GM12801 (cell line): ENCODE results near the gene KLK8.

Experiments
- TF ChIP-seq, protein P1 (sequence below): IDR thresholded peaks from one replicate; pipeline ENCODE4 v1.5.1; 2011; ENCODE audit warnings: control low read depth; ENCODE audit not compliant: insufficient read length; ENCODE audit errors: extremely low read depth

The KLK8 gene

DNA sequence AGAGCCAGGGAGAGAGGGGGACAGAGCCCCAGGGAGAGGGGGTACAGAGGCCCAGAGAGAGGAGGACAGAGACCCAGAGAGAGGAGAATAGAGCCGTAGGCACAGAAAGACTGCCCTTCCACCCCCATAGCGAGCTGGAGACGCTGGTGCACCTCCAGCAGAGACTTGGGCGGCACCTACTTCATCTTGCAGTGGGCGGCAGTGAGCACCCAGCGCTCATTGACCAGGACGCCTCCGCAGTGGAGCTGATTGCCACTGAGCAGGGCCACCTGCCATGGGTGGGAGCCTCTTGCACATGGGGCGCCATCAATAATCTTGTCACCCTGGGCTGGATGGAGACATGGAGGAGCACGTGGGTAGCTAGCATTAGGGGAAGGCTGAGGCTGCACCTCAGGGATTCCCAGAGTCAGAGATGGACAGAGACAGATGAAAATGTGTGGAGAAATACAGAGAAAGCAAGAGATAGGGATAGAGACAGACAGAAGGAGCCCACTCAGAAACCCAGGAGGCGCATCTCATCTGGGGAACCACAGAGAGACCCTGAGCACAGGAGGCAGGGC, 19.7 kb downstream of the KLK8 start:
- TF ChIP-seq, protein P1, sequence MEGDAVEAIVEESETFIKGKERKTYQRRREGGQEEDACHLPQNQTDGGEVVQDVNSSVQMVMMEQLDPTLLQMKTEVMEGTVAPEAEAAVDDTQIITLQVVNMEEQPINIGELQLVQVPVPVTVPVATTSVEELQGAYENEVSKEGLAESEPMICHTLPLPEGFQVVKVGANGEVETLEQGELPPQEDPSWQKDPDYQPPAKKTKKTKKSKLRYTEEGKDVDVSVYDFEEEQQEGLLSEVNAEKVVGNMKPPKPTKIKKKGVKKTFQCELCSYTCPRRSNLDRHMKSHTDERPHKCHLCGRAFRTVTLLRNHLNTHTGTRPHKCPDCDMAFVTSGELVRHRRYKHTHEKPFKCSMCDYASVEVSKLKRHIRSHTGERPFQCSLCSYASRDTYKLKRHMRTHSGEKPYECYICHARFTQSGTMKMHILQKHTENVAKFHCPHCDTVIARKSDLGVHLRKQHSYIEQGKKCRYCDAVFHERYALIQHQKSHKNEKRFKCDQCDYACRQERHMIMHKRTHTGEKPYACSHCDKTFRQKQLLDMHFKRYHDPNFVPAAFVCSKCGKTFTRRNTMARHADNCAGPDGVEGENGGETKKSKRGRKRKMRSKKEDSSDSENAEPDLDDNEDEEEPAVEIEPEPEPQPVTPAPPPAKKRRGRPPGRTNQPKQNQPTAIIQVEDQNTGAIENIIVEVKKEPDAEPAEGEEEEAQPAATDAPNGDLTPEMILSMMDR = no peak

DNA sequence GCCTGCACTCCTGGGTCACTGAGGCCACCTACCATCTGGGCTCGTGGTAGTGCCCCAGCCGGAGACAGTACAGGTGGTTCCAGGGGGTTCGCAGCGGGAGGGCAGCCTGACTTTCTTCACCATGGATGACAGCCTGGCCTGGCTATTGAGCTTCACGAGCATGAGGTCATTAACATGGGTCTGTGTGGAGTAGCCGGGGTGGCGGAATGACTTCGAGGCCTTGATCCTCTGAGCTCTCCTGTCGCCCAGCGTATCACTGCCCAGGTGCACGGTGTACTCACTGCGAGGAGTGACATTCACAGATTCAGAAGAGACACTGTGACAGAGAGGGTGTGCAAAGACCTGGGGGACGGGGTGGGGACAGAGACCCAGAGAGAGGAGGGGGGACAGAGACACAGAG, 21.2 kb downstream of the KLK8 start:
- TF ChIP-seq, protein P1 = no peak

DNA sequence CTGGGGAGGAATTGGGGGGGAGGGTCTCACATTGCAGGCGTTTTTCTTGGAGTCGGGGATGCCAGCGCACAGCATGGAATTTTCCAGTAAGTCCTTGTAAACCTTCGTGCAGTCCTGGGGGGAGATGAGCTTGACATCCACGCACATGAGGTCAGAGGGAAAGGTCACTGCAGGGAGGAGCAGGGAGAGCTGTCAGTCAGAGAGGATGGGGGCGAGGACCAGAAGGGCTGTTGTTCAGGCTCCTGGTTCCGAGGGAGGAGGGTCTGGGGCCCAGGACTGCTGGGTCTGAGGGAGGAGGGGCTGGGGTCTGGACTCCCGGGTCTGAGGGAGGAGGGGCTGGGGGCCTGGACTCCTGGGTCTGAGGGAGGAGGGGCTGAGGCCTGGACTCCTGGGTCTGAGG, 21.6 kb downstream of the KLK8 start:
- TF ChIP-seq, protein P1 = no peak

DNA sequence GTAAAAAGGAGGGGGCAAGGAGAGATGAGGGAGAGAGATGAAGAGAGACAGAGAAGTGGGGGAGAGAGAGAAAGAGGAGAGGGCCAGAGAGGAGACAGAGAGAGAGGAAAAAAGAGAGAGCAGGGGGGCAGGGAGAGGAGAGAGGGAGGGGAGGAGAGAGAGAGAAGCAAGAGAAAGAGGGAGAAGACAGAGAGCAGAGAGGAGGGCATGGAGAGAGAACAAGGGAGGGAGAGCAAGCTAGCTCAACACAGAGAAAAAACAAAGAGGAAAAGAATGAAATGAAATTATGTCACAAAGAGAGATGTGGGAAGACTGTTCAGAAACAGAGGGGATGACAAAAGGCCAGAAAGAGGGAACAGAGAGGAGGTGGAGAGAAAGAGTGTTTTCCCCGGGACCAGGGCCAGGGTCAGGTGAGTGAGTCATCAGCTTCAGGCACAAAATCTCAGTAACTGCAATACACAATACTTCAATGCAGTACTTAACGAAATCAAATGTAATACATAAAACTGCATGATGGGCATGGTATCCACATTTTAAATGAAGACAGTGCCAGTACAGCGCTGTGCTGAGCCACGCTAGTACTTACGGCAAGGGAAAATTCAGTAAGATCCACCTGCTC, 22.5 kb downstream of the KLK8 start:
- TF ChIP-seq, protein P1 = no peak

DNA sequence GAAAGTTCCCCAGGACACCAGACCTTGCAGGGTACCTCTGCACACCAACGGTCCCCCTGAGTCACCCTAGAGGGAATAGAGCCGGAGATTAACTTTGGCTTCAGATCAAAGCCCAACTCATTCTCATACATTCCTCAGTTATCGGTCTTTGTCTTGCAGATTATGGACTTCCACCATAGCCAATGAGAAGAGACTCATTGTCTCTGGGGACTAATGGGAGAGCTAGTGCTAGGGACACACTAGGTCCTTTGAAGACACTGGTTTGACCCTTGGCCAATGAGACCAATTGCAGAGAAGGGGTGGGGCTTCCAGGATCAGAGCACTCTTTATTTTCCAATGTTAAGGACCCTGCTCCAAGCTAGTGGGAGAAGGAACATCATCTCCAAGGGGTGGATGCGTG, 23.8 kb downstream of the KLK8 start:
- TF ChIP-seq, protein P1 = no peak

DNA sequence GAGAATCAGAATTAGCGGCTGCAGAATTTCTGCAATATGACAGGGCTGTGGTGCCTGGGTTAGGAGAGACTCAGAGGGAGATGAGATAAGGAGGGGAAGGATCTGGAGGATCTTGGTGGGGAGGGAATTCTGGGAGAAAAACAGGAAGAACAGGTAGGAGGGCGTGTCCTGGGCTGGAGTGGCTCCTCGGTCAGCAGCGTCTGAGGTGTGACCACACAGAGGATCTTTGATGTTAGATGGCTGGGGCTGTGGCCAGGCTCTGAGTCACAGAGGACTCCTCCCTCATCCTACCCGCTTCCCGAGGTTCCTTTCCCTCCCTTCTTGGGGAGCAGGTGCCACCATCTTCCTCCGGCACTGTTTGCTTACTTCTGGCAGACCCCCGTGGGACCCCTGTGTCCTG, 25.6 kb downstream of the KLK8 start:
- TF ChIP-seq, protein P1 = no peak

DNA sequence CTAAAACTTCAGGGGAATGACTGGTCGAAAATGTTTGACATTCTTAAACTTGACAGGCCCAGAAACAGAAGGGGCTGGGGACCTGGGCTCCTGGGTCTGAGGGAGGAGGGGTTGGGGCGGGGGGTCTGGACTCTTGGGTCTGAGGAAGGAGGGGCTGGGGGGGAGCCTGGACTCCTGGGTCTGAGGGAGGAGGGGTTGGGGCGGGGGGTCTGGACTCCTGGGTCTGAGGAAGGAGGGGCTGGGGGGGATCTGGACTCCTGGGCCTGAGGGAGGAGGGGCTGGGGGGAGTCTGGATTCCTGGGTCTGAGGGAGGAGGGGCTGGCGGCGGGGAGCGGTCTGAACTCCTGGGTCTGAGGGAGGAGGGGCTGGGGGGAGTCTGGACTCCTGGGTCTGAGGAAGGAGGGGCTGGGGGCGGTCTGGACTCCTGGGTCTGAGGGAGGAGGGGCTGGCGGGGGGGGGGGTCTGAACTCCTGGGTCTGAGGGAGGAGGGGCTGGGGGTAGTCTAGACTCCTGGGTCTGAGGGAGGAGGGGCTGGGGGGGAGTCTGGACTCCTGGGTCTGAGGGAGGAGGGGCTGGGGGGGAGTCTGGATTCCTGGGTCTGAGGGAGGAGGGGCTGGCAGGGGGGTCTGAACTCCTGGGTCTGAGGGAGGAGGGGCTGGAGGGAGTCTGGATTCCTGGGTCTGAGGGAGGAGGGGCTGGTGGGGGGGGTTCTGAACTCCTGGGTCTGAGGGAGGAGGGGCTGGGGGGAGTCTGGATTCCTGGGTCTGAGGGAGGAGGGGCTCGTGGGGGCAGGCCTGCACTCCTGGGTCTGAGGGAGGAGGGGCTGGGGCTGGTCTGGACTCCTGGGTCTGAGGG, 26.5 kb downstream of the KLK8 start:
- TF ChIP-seq, protein P1 = no peak
